HFFc6 (cell line): ENCODE results near the gene HBG2. TPM values are rescaled to one million over a fixed set of nuclear protein-coding genes. Genes with fewer than 3 reads are reported as not detected.
A peak's percentile ranks its signal among the peaks of the same experiment; 100 is the strongest.

Source experiments
- DNase-seq: peaks from one replicate; pipeline ENCODE4 v3.0.0-alpha.2; 2018
- H3K27ac Mint-ChIP-seq: 2 replicates; pipeline ENCODE4 v1.8.0; 2020; ENCODE audit warnings: mild to moderate bottlenecking, mixed read lengths
- H3K27me3 Mint-ChIP-seq: 2 replicates; pipeline ENCODE4 v1.8.0; 2021; ENCODE audit warnings: mild to moderate bottlenecking, moderate library complexity, mixed read lengths; ENCODE audit not compliant: insufficient read depth
- H3K36me3 Mint-ChIP-seq: 2 replicates; pipeline ENCODE4 v1.8.0; 2021; ENCODE audit warnings: low read depth, mixed read lengths
- H3K4me1 Mint-ChIP-seq: 2 replicates; pipeline ENCODE4 v1.8.0; 2020; ENCODE audit warnings: low read depth, mixed read lengths
- H3K4me3 Mint-ChIP-seq: 2 replicates; pipeline ENCODE4 v1.8.0; 2020; ENCODE audit warnings: mild to moderate bottlenecking, moderate library complexity, mixed read lengths
- H3K9me3 Mint-ChIP-seq: 2 replicates; pipeline ENCODE4 v1.8.0; 2020; ENCODE audit warnings: mild to moderate bottlenecking, mixed read lengths
- CTCF ChIP-seq: fragments of 200-600 bp; sonication (generic); IDR thresholded peaks from 2 replicates; pipeline ENCODE4 v1.5.0; 2021; ENCODE audit warnings: antibody characterized with exemption, mild to moderate bottlenecking
- total RNA-seq, 6 experiments: library from RNA; stranded (reverse); fragmentation: NEBNext Ultra II Directional; extraction: Animal tissue kit (Norgen Biotek cat#: 25700); gene quantifications; 2 replicates in 1 of 6; 3 replicates in 5 of 6; pipeline ENCODE4 v1.2.3, GENCODE V29; 2021

The HBG2 gene
- total RNA-seq, 6 experiments from 2014 or later, result not detected

- Mint-ChIP-seq H3K27ac (no peak overlapping the region), H3K4me3 (no peak overlapping the region), H3K36me3 (no peaks in the 10 kb centered on the region), H3K27me3 (no peaks in the 10 kb centered on the region), H3K9me3 (no peaks in the 10 kb centered on the region), H3K4me1 (peaks cover 17% of the 10 kb centered on the region; the same call in 1 of the 2 replicates)
- no peak for TF ChIP-seq CTCF
- DNase-seq, result no peak
Observed at GRCh38 chr11:5210376-5210885, 44.1 kb downstream of the HBG2 start.

- peak; percentile 87 for TF ChIP-seq CTCF
- Mint-ChIP-seq H3K4me1 (peaks cover 45% of the 10 kb centered on the region), H3K36me3 (no peaks in the 10 kb centered on the region), H3K27ac (no peak overlapping the region), H3K27me3 (no peaks in the 10 kb centered on the region), H3K9me3 (no peaks in the 10 kb centered on the region), H3K4me3 (no peak overlapping the region)
- DNase-seq, result peak; percentile 75
Observed at GRCh38 chr11:5204787-5205186, 49.8 kb downstream of the HBG2 start.

GRCh38 chr11:5203366-5203765 lies 51.2 kb downstream of the HBG2 start:
- no peaks in the 10 kb centered on the region for H3K27me3 Mint-ChIP-seq
- H3K4me3 Mint-ChIP-seq, result no peak overlapping the region
- no peak for DNase-seq
- no peak overlapping the region for H3K27ac Mint-ChIP-seq
- H3K36me3 Mint-ChIP-seq, result no peaks in the 10 kb centered on the region
- peaks cover 39% of the 10 kb centered on the region for H3K4me1 Mint-ChIP-seq
- TF ChIP-seq CTCF, result no peak
- no peaks in the 10 kb centered on the region for H3K9me3 Mint-ChIP-seq

Other genes with a start within 250 kb of the HBG2 start
- not detected for gene OR52J3, start 208.3 kb downstream of the HBG2 start, total RNA-seq
- gene OR52E2, start 195.2 kb downstream of the HBG2 start, total RNA-seq, result not detected
- gene OR52E1, start 185.2 kb downstream of the HBG2 start, total RNA-seq, result not detected
- not detected for gene OR52A5, start 116.4 kb downstream of the HBG2 start, total RNA-seq
- gene OR52A1, start 100.0 kb downstream of the HBG2 start, total RNA-seq, result not detected
- gene OR51V1, start 54.1 kb downstream of the HBG2 start, total RNA-seq, result not detected
- not detected for gene HBB, start 27.7 kb downstream of the HBG2 start, total RNA-seq
- gene HBD, start 20.3 kb downstream of the HBG2 start, total RNA-seq, result not detected
- not detected for gene HBG1, start 4.9 kb downstream of the HBG2 start, total RNA-seq
- gene HBE1, start 15.2 kb upstream of the HBG2 start, total RNA-seq, result not detected
- gene OR51B4, start 47.2 kb upstream of the HBG2 start, total RNA-seq, result not detected
- not detected for gene OR51B2, start 69.5 kb upstream of the HBG2 start, total RNA-seq
- under 1 TPM in 4 of 6 experiments, not detected in 2; 0.30 to 0.53 (median 0.42) TPM for gene OR51B5, start 88.7 kb upstream of the HBG2 start, total RNA-seq
- gene OR51B6, start 96.7 kb upstream of the HBG2 start, total RNA-seq, result not detected
- under 1 TPM in 1 of 6 experiments, not detected in 5; 0.09 TPM for gene OR51M1, start 129.0 kb upstream of the HBG2 start, total RNA-seq
- not detected for gene OR51Q1, start 167.3 kb upstream of the HBG2 start, total RNA-seq
- not detected for gene OR51I1, start 186.7 kb upstream of the HBG2 start, total RNA-seq
- not detected for gene OR51I2, start 194.5 kb upstream of the HBG2 start, total RNA-seq
- gene OR52D1, start 233.9 kb upstream of the HBG2 start, total RNA-seq, result not detected